Right lung (tissue), 5 donors: ENCODE data around the gene MAB21L2. TPM values are rescaled to one million over a fixed set of nuclear protein-coding genes. Genes with fewer than 3 reads are reported as not detected.

Experiments used
- DNase-seq, 2 donors: peaks; one replicate each; pipeline ENCODE4 v3.0.0-alpha.2; 2013
- polyA plus RNA-seq, 5 donors: library from polyadenylated mRNA; unstranded; fragments of 120-200 nt; gene quantifications; one replicate each; pipeline versions ENCODE4 v1.2.1 to v1.2.3, GENCODE V29; 2013; ENCODE audit warnings: inconsistent platforms in 1 of 5, low replicate concordance in 1 of 5; ENCODE audit not compliant: insufficient read length in 5 of 5, insufficient read depth in 1 of 5

The MAB21L2 gene
- polyA plus RNA-seq, 5 donors: 0.08 TPM; not detected in 4

DNA sequence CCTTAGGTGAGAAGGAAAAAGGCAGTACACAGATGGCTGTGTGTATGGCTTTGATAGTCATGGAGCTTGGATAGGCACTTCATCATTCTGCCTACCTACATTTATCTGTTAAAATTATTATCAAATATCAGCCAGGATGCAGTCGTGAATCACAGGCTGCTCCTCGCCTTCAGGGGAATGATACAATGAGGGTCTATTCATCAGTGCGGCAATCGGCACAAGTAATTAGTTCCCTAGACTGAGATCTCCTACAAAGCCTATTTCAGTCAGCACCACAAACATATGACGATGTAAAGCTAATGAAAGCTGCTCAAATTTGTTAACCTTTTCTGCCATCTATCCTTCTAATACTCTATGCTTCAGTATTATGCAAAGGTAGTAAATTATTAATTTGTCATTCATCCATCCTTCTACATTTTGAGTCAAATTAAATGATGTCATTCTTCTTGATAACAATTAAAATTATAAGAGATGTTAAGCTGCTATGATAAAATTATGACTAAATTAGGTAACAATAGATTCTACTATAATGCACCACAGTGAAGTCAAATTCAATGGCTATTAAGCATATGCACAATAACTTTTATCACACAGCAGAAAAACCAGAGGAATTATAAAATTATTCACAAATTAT is 19.0 kb downstream of the MAB21L2 start:
- no peak for DNase-seq

DNA sequence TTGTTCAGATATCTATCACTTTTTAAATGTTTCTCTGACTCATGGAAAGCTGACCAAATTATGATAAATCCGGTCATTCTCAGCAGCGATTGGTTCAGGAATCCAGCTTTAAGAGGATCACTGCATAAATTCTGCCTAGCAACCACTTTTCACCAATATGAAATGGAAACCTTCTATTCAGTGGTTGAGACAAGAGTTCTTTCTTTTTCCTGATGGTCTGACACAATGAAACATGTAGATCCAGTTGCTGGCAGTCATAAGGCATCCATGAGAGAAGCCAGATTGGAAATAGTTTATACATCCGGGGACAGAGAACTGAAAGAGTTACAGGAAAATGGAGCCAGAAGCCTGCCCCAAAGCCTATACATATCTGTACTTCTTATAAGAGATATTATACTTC is 27.2 kb downstream of the MAB21L2 start:
- DNase-seq: no peak

DNA sequence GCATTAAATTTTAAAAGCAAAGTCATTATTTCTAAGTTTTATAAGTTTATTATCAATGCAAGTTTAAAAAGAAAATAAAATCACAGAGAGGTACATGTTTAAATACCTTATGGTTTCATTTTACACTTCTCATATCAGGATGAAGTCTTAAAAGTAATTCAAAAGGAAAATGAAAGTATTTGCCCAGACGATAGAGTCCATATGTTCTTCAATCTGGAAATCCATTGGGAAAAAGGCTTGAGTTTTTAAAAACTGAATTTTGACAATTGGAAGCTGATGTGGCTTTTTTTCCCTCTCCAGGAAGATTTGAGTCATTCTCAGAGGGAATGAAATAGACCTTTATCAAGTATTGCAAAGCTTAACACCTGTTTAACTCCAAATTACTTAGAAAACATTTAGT is 37.1 kb downstream of the MAB21L2 start:
- DNase-seq: peak in 1 of 2 donors; percentile 2

DNA sequence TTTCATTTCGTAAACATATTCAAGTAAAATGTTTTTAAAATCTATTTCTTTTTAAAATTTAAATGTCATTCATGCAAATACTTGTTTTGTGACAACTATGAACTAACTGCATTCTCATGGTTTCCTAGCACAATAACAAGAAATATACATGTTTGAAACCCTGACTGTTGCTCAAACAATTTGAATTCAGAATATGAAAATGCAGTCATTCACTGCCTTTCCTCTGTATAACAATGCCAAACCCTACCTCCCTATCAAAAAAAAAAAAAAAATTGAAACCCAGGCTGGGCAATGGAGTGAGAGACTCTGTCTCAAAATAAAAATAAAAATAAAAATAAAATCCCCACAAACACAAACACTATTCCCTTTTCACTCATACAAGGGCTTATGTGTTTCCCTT is 42.1 kb downstream of the MAB21L2 start:
- no peak for DNase-seq

GRCh38 chr4:150625033-150625432 is 43.1 kb downstream of the MAB21L2 start:
- DNase-seq: peak; percentile 26

GRCh38 chr4:150628073-150628472 is 46.1 kb downstream of the MAB21L2 start:
- no peak for DNase-seq

DNA sequence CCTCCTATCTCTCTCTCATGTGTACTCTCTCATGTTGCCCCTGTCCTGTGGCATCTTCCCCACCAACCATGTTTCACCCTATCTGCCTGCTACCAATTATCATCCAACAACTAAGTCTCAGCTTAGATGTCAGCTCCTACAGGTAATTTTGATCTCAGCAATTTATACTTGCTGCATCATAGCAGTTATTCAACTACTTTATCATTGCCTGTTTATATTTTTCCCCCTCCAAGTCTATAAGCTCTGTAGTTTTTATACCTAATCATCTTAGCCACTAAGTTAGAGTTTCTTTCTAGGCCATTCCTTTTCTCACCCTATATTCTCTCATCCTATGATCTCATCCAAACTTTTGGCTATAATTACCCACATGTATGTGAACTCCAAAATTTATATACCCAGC is 50.7 kb downstream of the MAB21L2 start:
- DNase-seq: no peak
